ENCODE measurements around the gene CFAP43.

CFAP43 gene

DNA sequence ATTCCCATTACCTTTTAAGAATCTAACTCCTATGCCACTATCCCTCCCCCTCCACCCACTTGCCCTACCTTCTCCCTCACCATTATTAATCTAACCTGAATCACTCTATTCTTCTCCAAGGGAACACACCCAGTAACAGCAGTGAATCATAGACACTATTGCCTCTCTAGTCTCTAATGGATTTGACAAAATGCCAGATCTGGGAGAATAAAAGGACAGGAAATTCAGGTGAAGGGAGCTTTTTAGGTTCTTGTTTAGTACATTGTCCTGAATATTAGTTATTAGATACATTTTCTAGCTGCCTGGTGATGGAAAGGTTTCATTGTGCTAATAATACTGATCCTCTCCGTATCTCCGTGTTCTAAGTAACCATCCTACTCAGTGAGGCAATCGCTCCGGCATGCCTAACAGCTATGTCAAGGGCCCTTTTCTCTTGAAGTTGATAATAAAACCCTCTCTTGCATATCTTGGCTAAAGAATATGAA is 114.3 kb downstream of the CFAP43 start:
- FAIRE-seq (no peak), DNase-seq (ENCODE audit: insufficient read length, low spot score) (no peak)
- TF ChIP-seq POLR2A (IDR thresholded peaks at IDR 0.05; ENCODE audit: low read depth, low read length) (no peak), PAX5 (IDR thresholded peaks at IDR 0.05; ENCODE audit: insufficient read depth, low read length, severe bottlenecking) (no peak), SPI1 (IDR thresholded peaks at IDR 0.05; ENCODE audit: low read depth, low read length) (no peak), POLR2AphosphoS5 (IDR thresholded peaks at IDR 0.05; ENCODE audit: low read depth, low read length) (no peak), TAF1 (IDR thresholded peaks at IDR 0.05; ENCODE audit: low read depth, low read length) (no peak)

DNA sequence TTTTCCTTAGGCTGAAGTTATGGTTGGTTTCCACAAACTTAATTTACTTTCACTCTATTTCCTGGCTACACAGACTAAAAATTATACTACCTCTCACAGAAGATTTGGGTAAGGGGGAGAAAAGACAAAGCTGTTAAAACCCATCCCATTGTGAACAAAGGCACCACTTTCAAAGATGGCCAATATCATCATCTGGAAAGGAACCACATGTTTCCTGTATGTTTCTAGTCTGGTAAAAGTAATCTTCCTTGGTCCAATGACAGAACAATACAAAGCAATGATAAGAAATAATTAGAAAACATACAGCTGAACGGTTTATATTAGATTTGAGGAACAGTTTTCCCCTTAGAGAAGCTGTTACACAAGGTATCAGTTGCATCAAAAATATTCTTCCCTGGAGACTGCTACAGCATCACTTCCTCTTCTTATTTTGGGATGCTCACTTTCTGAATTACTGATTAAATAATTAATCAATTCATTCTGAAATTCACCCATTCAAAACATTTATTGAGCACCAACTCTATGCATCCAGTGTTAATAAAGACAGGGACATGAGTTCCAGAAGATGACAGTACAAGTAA is 118.7 kb downstream of the CFAP43 start:
- DNase-seq (ENCODE audit: insufficient read length, low spot score) (no peak), FAIRE-seq (peak; percentile 65)

DNA sequence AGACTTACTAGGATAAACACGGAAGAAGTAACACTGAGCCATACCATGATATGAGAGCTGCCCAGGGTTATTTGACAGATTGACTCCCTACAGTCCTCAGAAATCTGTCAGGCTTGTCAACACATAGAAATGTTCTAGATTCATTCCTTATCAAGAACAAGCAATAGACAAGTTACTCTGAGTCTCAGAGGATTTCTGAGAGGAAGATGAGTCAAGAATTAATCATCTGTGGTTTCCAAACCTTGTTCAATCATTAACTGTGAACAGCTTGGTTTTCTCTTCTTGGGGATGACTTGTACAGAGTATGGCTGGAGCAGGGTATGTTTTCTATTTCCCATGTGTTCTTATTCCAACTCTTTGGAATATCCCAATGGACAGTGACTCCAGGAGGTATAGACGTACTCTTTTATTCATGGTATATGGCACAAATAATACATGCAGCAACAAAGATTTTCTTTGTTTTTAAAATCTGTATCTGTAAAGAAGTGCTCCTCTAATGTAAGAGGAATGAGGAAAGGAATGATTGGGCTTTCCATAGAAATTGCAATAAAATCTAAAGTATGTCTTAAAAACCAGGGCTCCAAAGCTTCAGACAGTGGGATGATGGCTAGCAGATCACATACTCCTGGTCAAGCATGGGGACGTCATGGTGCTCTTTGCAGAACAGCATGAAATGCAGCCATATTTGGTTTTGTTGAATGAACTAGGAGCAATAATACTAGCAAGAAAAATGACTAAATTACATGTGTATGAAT is 122.1 kb downstream of the CFAP43 start:
- DNase-seq (ENCODE audit: insufficient read length, low spot score) = no peak
- FAIRE-seq = no peak
- TF ChIP-seq TAF1 (IDR thresholded peaks at IDR 0.05; ENCODE audit: low read depth, low read length) = no peak
- no peak for TF ChIP-seq POLR2A (IDR thresholded peaks at IDR 0.05; ENCODE audit: low read depth, low read length)
- no peak for TF ChIP-seq POLR2AphosphoS5 (IDR thresholded peaks at IDR 0.05; ENCODE audit: low read depth, low read length)
- no peak for TF ChIP-seq PAX5 (IDR thresholded peaks at IDR 0.05; ENCODE audit: insufficient read depth, low read length, severe bottlenecking)
- no peak for TF ChIP-seq SPI1 (IDR thresholded peaks at IDR 0.05; ENCODE audit: low read depth, low read length)
- TF ChIP-seq POU2F2 (IDR thresholded peaks at IDR 0.05; ENCODE audit: low read depth, low read length) = no peak

More for the DNA sequence above, 118.7 kb downstream of the CFAP43 start:
- TF ChIP-seq TAF1 (IDR thresholded peaks at IDR 0.05; ENCODE audit: low read depth, low read length) (no peak), POU2F2 (IDR thresholded peaks at IDR 0.05; ENCODE audit: low read depth, low read length) (no peak), SPI1 (IDR thresholded peaks at IDR 0.05; ENCODE audit: low read depth, low read length) (no peak), POLR2A (IDR thresholded peaks at IDR 0.05; ENCODE audit: low read depth, low read length) (no peak), POLR2AphosphoS5 (IDR thresholded peaks at IDR 0.05; ENCODE audit: low read depth, low read length) (no peak), PAX5 (IDR thresholded peaks at IDR 0.05; ENCODE audit: insufficient read depth, low read length, severe bottlenecking) (no peak)

- DNase-seq (ENCODE audit: insufficient read length, low spot score) (no peak), FAIRE-seq (peak; percentile 5)
- TF ChIP-seq PAX5 (IDR thresholded peaks at IDR 0.05; ENCODE audit: insufficient read depth, low read length, severe bottlenecking) (no peak), POLR2AphosphoS5 (IDR thresholded peaks at IDR 0.05; ENCODE audit: low read depth, low read length) (no peak), SPI1 (IDR thresholded peaks at IDR 0.05; ENCODE audit: low read depth, low read length) (no peak), POLR2A (IDR thresholded peaks at IDR 0.05; ENCODE audit: low read depth, low read length) (no peak), POU2F2 (IDR thresholded peaks at IDR 0.05; ENCODE audit: low read depth, low read length) (no peak)
Observed at GRCh38 chr10:104104926-104105325, 127.2 kb downstream of the CFAP43 start.

DNA sequence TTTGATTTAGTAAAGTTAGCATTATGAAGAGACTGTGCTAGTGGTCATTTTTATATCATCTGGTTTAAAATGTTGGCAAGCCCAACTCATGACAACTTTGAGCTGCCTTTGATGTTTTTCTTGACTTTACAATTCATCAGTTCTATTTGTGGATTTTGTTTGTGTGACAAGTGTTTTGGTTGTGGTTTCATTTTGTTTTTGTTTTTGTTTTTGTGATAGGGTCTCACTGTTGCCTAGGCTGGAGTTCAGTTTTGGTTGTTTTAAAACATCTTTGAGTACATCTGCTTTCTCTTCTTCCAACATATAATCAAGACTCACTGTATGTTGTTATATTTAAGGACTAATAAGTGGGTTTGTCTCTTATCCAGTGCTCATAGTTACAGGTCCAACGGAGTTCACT is 127.7 kb downstream of the CFAP43 start:
- FAIRE-seq (no peak), DNase-seq (ENCODE audit: insufficient read length, low spot score) (no peak)
- no peak for TF ChIP-seq POLR2AphosphoS5 (IDR thresholded peaks at IDR 0.05; ENCODE audit: low read depth, low read length)
- TF ChIP-seq PAX5 (IDR thresholded peaks at IDR 0.05; ENCODE audit: insufficient read depth, low read length, severe bottlenecking) = no peak
- TF ChIP-seq POLR2A (IDR thresholded peaks at IDR 0.05; ENCODE audit: low read depth, low read length) = no peak
- no peak for TF ChIP-seq POU2F2 (IDR thresholded peaks at IDR 0.05; ENCODE audit: low read depth, low read length)
- no peak for TF ChIP-seq TAF1 (IDR thresholded peaks at IDR 0.05; ENCODE audit: low read depth, low read length)
- no peak for TF ChIP-seq SPI1 (IDR thresholded peaks at IDR 0.05; ENCODE audit: low read depth, low read length)

DNA sequence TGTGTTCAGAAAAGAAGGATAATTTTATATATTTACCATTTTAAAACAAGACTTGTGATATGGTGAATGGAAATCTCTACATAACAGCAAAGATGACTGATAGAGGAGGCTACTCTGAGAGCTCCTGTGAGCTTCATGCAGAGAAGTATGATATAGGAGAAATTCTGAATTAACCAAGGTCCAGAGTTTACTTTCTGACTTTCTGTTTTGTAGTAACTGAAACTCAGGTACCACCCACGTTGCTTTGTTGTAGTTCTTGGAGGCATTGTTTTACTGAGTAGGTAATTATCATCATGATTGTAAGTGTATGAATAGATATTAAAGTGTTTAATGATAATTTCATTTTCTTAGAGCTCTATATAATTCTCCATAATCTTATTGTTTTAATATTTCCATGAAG is 128.2 kb downstream of the CFAP43 start:
- TF ChIP-seq POLR2A (IDR thresholded peaks at IDR 0.05; ENCODE audit: low read depth, low read length) (no peak), PAX5 (IDR thresholded peaks at IDR 0.05; ENCODE audit: insufficient read depth, low read length, severe bottlenecking) (no peak), POLR2AphosphoS5 (IDR thresholded peaks at IDR 0.05; ENCODE audit: low read depth, low read length) (no peak), POU2F2 (IDR thresholded peaks at IDR 0.05; ENCODE audit: low read depth, low read length) (no peak), SPI1 (IDR thresholded peaks at IDR 0.05; ENCODE audit: low read depth, low read length) (no peak), TAF1 (IDR thresholded peaks at IDR 0.05; ENCODE audit: low read depth, low read length) (no peak)
- DNase-seq (ENCODE audit: insufficient read length, low spot score) = no peak
- FAIRE-seq = no peak

GRCh38 chr10:104101902-104102301 is 130.3 kb downstream of the CFAP43 start:
- TF ChIP-seq TAF1 (IDR thresholded peaks at IDR 0.05; ENCODE audit: low read depth, low read length) (no peak), POLR2AphosphoS5 (IDR thresholded peaks at IDR 0.05; ENCODE audit: low read depth, low read length) (no peak), POU2F2 (IDR thresholded peaks at IDR 0.05; ENCODE audit: low read depth, low read length) (no peak), PAX5 (IDR thresholded peaks at IDR 0.05; ENCODE audit: insufficient read depth, low read length, severe bottlenecking) (no peak), SPI1 (IDR thresholded peaks at IDR 0.05; ENCODE audit: low read depth, low read length) (no peak), POLR2A (IDR thresholded peaks at IDR 0.05; ENCODE audit: low read depth, low read length) (no peak)
- no peak for DNase-seq (ENCODE audit: insufficient read length, low spot score)
- FAIRE-seq = no peak

DNA sequence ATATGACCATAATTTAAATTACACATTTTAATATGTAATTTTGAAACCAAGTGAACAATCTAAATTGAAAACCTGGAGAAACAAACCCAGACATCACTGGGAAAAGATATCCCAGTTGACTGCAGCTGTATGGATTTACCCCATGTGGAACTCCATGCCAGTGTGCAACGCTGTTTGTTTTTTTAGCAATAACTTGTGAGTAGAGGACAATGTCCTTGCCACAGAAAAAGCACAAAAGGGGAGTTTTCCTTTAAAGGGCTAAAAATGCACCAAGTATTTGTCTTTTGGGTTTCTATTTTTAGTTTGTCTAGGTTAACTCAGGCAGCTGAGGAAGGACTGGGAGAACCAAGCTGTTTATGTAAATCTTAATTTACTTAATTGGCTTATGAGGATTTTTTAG is 131.4 kb downstream of the CFAP43 start:
- FAIRE-seq = no peak

GRCh38 chr10:104099941-104100340 is 132.2 kb downstream of the CFAP43 start:
- DNase-seq (ENCODE audit: insufficient read length, low spot score) (no peak), FAIRE-seq (no peak)
- TF ChIP-seq PAX5 (IDR thresholded peaks at IDR 0.05; ENCODE audit: insufficient read depth, low read length, severe bottlenecking) (no peak), POU2F2 (IDR thresholded peaks at IDR 0.05; ENCODE audit: low read depth, low read length) (no peak), POLR2AphosphoS5 (IDR thresholded peaks at IDR 0.05; ENCODE audit: low read depth, low read length) (no peak), SPI1 (IDR thresholded peaks at IDR 0.05; ENCODE audit: low read depth, low read length) (no peak), POLR2A (IDR thresholded peaks at IDR 0.05; ENCODE audit: low read depth, low read length) (no peak), TAF1 (IDR thresholded peaks at IDR 0.05; ENCODE audit: low read depth, low read length) (no peak)

More for the DNA sequence above, 131.4 kb downstream of the CFAP43 start:
- no peak for DNase-seq (ENCODE audit: insufficient read length, low spot score)
- TF ChIP-seq POU2F2 (IDR thresholded peaks at IDR 0.05; ENCODE audit: low read depth, low read length) = no peak
- no peak for TF ChIP-seq TAF1 (IDR thresholded peaks at IDR 0.05; ENCODE audit: low read depth, low read length)
- no peak for TF ChIP-seq POLR2AphosphoS5 (IDR thresholded peaks at IDR 0.05; ENCODE audit: low read depth, low read length)
- no peak for TF ChIP-seq PAX5 (IDR thresholded peaks at IDR 0.05; ENCODE audit: insufficient read depth, low read length, severe bottlenecking)
- TF ChIP-seq POLR2A (IDR thresholded peaks at IDR 0.05; ENCODE audit: low read depth, low read length) = no peak
- TF ChIP-seq SPI1 (IDR thresholded peaks at IDR 0.05; ENCODE audit: low read depth, low read length) = no peak
